Upper lobe of left lung (tissue), 6 donors: ENCODE data around the gene NTSR1. TPM values are rescaled to one million over a fixed set of nuclear protein-coding genes. Genes with fewer than 3 reads are reported as not detected.

Source experiments
- ATAC-seq, 2 donors: fragments of 200-7000 bp; cut with Tn5 transposase; one replicate each; pipeline ENCODE4 v1.9.1; 2022; ENCODE audit warnings: mild to moderate bottlenecking in 2 of 2, moderate library complexity in 2 of 2; ENCODE audit not compliant: low FRiP score in 2 of 2
- DNase-seq, 2 donors: peaks; one replicate each; pipeline ENCODE4 v3.0.0-alpha.2; 2019 to 2020
- H3K27ac ChIP-seq, 4 donors: fragments of 200-600 bp; sonication (generic); one replicate each; pipeline ENCODE4 v1.5.1; 2016 to 2019
- H3K27me3 ChIP-seq, 4 donors: fragments of 200-600 bp; sonication (generic); one replicate each; pipeline ENCODE4 v1.5.1; 2017 to 2019
- H3K36me3 ChIP-seq, 4 donors: fragments of 200-600 bp; sonication (generic); one replicate each; pipeline ENCODE4 v1.5.1; 2016 to 2019
- H3K4me1 ChIP-seq, 4 donors: fragments of 200-600 bp; sonication (generic); one replicate each; pipeline ENCODE4 v1.5.1; 2018 to 2019
- H3K4me3 ChIP-seq, 4 donors: fragments of 200-600 bp; sonication (generic); one replicate each; pipeline ENCODE4 v1.5.1; 2017 to 2019; ENCODE audit warnings: mild to moderate bottlenecking in 2 of 4, moderate library complexity in 1 of 4
- H3K9me3 ChIP-seq, 4 donors: fragments of 200-600 bp; sonication (generic); one replicate each; pipeline ENCODE4 v1.5.1; 2018 to 2019
- CTCF ChIP-seq, 6 experiments: fragments of 450-650 bp in 4 of 6; fragments of 200-600 bp in 2 of 6; sonication (generic) in 2 of 6; IDR thresholded peaks; one replicate each; pipeline ENCODE4 v1.5.1; 2016 to 2019; ENCODE audit warnings: antibody characterized with exemption in 6 of 6
- EP300 ChIP-seq, 4 donors: sonication (generic); formaldehyde crosslinking; IDR thresholded peaks; one replicate each; pipeline ENCODE4 v1.5.1; 2017; ENCODE audit warnings: antibody characterized with exemption in 4 of 4, control low read depth in 2 of 4
- POLR2A ChIP-seq, 4 donors: fragments of 450-650 bp; IDR thresholded peaks; one replicate each; pipeline ENCODE4 v1.5.1; 2016 to 2017; ENCODE audit warnings: antibody characterized with exemption in 4 of 4, mild to moderate bottlenecking in 2 of 4
- POLR2AphosphoS5 ChIP-seq, 2 donors: sonication (generic); formaldehyde crosslinking; IDR thresholded peaks; one replicate each; pipeline ENCODE4 v1.5.1; 2017; ENCODE audit warnings: antibody characterized with exemption in 2 of 2
- WGBS, 2 donors: methylation state at CpG; one replicate each; pipeline ENCODE4 v1.1.5; 2017 to 2018; 5-methylcytosine and 5-hydroxymethylcytosine counted together
- total RNA-seq, 6 donors: library from RNA; depleted of rRNA in 4 of 6; stranded (reverse); fragments of >200 nt in 4 of 6; gene quantifications; one replicate each; pipeline versions ENCODE4 v1.1.0 to v1.2.1, GENCODE V29; 2016 to 2021
- donor health status: DM: no; HTN: no; CAD: no; lungs with moderate emphysema.
- donor health status: DM: no; HTN: yes; CAD: no; lungs with severe emphysema.

NTSR1 gene
- total RNA-seq, 6 donors from 2014 or later, result 0.20 to 1.4 (median 0.26) TPM; not detected in 1

DNA sequence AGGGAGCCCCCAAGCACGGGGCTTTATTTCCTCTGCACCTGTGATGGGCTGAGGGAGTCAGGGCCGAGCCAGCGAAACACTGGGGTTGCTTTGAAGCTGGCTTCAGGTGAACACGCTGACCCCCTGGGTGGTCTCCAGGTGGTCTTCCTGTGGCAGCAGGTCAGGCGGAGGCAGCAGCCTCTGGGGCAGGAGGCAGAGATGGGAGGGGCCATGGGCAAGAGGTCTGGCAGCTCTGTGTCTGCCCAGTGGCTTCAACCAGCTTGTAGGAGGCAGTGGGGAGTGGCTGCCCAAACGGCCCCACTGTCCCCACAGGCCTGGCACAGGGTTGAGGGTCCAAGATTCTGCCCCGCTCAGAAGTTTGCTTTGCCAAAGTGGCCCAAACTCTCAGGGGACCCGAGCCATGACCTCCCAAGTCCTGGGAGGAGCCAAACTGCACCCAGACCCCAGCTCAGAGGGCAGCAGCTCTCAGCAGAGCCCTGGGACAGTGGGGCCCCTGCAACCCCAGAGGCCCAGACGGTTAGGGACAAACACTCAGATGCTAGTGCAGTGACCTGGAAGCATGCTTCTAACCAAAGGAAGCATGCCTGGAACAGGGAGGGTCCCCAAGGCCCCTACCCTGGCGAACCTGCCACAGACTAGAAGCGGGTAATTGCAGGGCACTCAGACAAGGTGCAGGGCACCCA is 15.3 kb downstream of the NTSR1 start:
- H3K36me3 ChIP-seq, result no peaks in the 10 kb centered on the region
- H3K4me3 ChIP-seq, result no peak overlapping the region
- DNase-seq (peak in 1 of 2 donors; percentile 39), ATAC-seq (no peak)
- no peak overlapping the region for H3K27ac ChIP-seq
- 69 to 80% methylated on average over 2 to 10 of the region's 11 CpGs for WGBS, 2 donors
- H3K9me3 ChIP-seq, result peaks cover 0 to 13% (median 9%) of the 10 kb centered on the region in 4 donors
- peaks cover 0 to 6% (median 0%) of the 10 kb centered on the region in 4 donors for H3K27me3 ChIP-seq
- H3K4me1 ChIP-seq, result peaks cover 0 to 4% (median 0%) of the 10 kb centered on the region in 4 donors
- no peak for TF ChIP-seq POLR2AphosphoS5 (IDR thresholded peaks at IDR 0.05)
- no peak for TF ChIP-seq POLR2A (IDR thresholded peaks at IDR 0.05)
- no peak for TF ChIP-seq EP300 (IDR thresholded peaks at IDR 0.05)
- TF ChIP-seq CTCF (IDR thresholded peaks at IDR 0.05), result no peak

DNA sequence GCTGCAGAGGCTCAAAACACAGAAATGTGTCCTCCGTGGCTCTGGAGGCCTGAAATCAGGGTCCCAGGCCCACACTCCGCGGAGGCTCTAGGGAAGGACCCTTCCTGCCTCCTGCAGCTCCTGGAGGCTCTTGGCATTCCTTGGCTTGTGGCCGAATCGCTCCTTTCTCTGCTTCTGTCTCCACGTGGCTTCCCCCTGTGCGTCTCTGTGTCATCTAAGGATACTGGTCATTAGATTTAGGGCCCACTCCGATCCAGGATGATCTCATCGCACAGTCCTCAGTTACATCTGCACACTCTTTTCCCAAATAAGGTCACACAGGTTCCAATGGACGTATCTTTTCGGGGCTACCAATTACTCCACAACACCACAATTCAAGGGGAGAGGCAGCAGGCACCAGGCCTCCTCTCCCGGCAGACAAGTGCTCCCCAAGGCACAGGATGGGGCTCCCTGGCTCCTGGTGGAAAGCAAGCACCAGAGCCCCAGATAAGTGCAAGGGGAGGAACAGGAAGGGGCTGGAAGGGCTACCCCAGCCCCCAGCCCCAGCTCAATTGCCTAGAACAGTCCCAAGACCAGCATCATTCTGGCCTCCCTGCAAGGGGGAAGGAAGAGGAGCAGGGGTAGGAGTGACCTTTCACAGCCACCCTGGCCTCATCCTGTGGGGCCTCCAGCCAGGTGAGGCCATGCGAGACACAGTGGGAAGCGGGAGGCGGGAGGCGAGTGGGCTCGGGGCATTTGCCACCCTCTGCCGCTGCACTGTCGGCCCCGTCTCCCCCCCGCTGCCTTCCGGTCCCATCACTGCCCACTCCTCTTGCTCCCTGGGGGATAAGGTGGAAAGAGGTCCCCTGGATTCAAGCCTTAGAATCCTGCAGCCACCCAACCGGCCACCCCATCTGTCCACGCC is 16.3 kb downstream of the NTSR1 start:
- 79 to 81% methylated on average over 16 to 24 of the region's 24 CpGs for whole genome bisulfite sequencing, 2 donors

GRCh38 chr20:62725596-62726268 is 17.1 kb downstream of the NTSR1 start:
- DNase-seq, result no peak
- WGBS, 2 donors, result 80 to 88% methylated on average over 9 to 15 of the region's 15 CpGs
- no peak for TF ChIP-seq POLR2AphosphoS5 (IDR thresholded peaks at IDR 0.05)
- no peak for TF ChIP-seq CTCF (IDR thresholded peaks at IDR 0.05)
- TF ChIP-seq EP300 (IDR thresholded peaks at IDR 0.05), result no peak
- no peak for TF ChIP-seq POLR2A (IDR thresholded peaks at IDR 0.05)
- H3K27me3 ChIP-seq, result peaks cover 0 to 6% (median 0%) of the 10 kb centered on the region in 4 donors
- no peak overlapping the region for H3K27ac ChIP-seq
- H3K36me3 ChIP-seq, result no peaks in the 10 kb centered on the region
- H3K4me1 ChIP-seq, result peaks cover 0 to 4% (median 0%) of the 10 kb centered on the region in 4 donors
- ATAC-seq, result no peak
- H3K4me3 ChIP-seq, result no peak overlapping the region
- H3K9me3 ChIP-seq, result peaks cover 0 to 13% (median 8%) of the 10 kb centered on the region in 4 donors

More for the DNA sequence above, 16.3 kb downstream of the NTSR1 start:
- peaks cover 0 to 4% (median 0%) of the 10 kb centered on the region in 4 donors for H3K4me1 ChIP-seq
- H3K27me3 ChIP-seq, result peaks cover 0 to 6% (median 0%) of the 10 kb centered on the region in 4 donors
- peaks cover 0 to 13% (median 9%) of the 10 kb centered on the region in 4 donors for H3K9me3 ChIP-seq
- TF ChIP-seq POLR2A (IDR thresholded peaks at IDR 0.05) (no peak), EP300 (IDR thresholded peaks at IDR 0.05) (no peak), POLR2AphosphoS5 (IDR thresholded peaks at IDR 0.05) (no peak), CTCF (IDR thresholded peaks at IDR 0.05) (no peak)
- H3K27ac ChIP-seq, result no peak overlapping the region
- H3K4me3 ChIP-seq, result no peak overlapping the region
- no peak for ATAC-seq
- peak in 1 of 2 donors; percentile 65 for DNase-seq
- no peaks in the 10 kb centered on the region for H3K36me3 ChIP-seq

DNA sequence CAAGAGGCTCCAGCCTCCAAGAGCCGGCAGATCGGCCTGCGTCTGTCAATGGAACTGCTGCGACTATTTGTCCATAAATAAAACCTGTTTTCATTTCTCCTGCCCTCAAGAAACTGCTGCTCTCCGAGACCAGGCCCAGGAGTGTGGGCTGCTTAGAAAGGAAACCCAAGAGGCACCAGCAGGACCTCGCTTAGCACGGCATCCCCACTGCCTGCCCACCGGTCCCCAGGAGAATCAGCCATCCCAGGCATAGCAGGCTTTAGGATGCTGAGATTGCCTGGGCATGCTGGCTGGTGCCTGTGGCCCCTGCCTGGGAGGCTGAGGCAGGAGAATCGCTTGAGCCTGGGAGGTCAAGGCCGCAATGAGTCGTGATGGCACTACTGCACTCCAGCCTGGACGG is 17.6 kb downstream of the NTSR1 start:
- Histone ChIP-seq H3K27ac (no peak overlapping the region), H3K27me3 (peaks cover 0 to 6% (median 0%) of the 10 kb centered on the region in 4 donors), H3K36me3 (no peaks in the 10 kb centered on the region), H3K4me3 (no peak overlapping the region), H3K9me3 (peaks cover 0 to 9% (median 5%) of the 10 kb centered on the region in 4 donors), H3K4me1 (peaks cover 0 to 4% (median 0%) of the 10 kb centered on the region in 4 donors)
- 80 to 83% methylated on average over 10 to 12 of the region's 12 CpGs for WGBS, 2 donors
- ATAC-seq, result no peak
- no peak for DNase-seq
- TF ChIP-seq POLR2AphosphoS5 (IDR thresholded peaks at IDR 0.05) (no peak), EP300 (IDR thresholded peaks at IDR 0.05) (no peak), CTCF (IDR thresholded peaks at IDR 0.05) (no peak), POLR2A (IDR thresholded peaks at IDR 0.05) (no peak)
